AG08395 (cell line): ENCODE data around the gene MOV10L1.

Experiments
- DNase-seq: peaks from one replicate; pipeline ENCODE4 v3.0.0; 2012; ENCODE audit warnings: mixed read lengths, low spot score

Gene MOV10L1

GRCh38 chr22:50089682-50090411 lies at the start of gene MOV10L1:
MOV10L1 (plus strand) TSS chr22:50090006; CDS start chr22:50090089, 83 bp downstream.
- no peak for DNase-seq

- DNase-seq, result no peak
Measured at GRCh38 chr22:50040717-50041116, 49.1 kb upstream of the MOV10L1 start.

GRCh38 chr22:50041361-50042065 lies 48.3 kb upstream of the MOV10L1 start:
- no peak for DNase-seq

- DNase-seq, result no peak
Measured at GRCh38 chr22:50044485-50045118, 45.2 kb upstream of the MOV10L1 start.

GRCh38 chr22:50045211-50046018 lies 44.4 kb upstream of the MOV10L1 start:
- DNase-seq, result no peak

- DNase-seq, result no peak
Measured at GRCh38 chr22:50046019-50046415, 43.8 kb upstream of the MOV10L1 start.

GRCh38 chr22:50046481-50047245 lies 43.1 kb upstream of the MOV10L1 start:
- DNase-seq, result no peak

- DNase-seq, result no peak
Measured at GRCh38 chr22:50047346-50047745, 42.5 kb upstream of the MOV10L1 start.

GRCh38 chr22:50048061-50048765 lies 41.6 kb upstream of the MOV10L1 start:
- DNase-seq, result no peak

- no peak for DNase-seq
Measured at GRCh38 chr22:50048836-50049235, 41.0 kb upstream of the MOV10L1 start.

GRCh38 chr22:50049299-50050195 lies 40.3 kb upstream of the MOV10L1 start:
- no peak for DNase-seq

- DNase-seq, result no peak
Measured at GRCh38 chr22:50051930-50052329, 37.9 kb upstream of the MOV10L1 start.

- no peak for DNase-seq
Measured at GRCh38 chr22:50053861-50054260, 35.9 kb upstream of the MOV10L1 start.

- no peak for DNase-seq
Measured at GRCh38 chr22:50056214-50056972, 33.4 kb upstream of the MOV10L1 start.

- no peak for DNase-seq
Measured at GRCh38 chr22:50057278-50058060, 32.3 kb upstream of the MOV10L1 start.

- DNase-seq, result no peak
Measured at GRCh38 chr22:50058061-50058905, 31.5 kb upstream of the MOV10L1 start, which contains the start of gene TTLL8. TTLL8 (minus strand) TSS chr22:50058298.
